SU-DHL-6 (cell line): ENCODE data around the gene SIL1.

Experiments used
- H2AFZ ChIP-seq: fragments of 200-600 bp; sonication (generic); 2 replicates; pipeline ENCODE4 v1.6.1; 2014; ENCODE audit warnings: low read depth, mild to moderate bottlenecking, moderate library complexity, mixed read lengths, antibody characterized with exemption, low read length; ENCODE audit not compliant: severe bottlenecking
- H3F3A ChIP-seq: fragments of 200-600 bp; shearing (Covaris generic); 2 replicates; pipeline ENCODE4 v1.6.0; 2016; ENCODE audit warnings: antibody characterized with exemption, mild to moderate bottlenecking; ENCODE audit not compliant: insufficient read depth
- H3K27ac ChIP-seq: fragments of 200-600 bp; sonication (generic); 2 replicates; pipeline ENCODE4 v1.5.1; 2016; ENCODE audit warnings: low read depth, mild to moderate bottlenecking, low read length, moderate library complexity, mixed read lengths
- H3K27me3 ChIP-seq: fragments of 200-600 bp; sonication (generic), shearing (Covaris generic); 2 replicates; pipeline ENCODE4 v1.6.0; 2014; ENCODE audit warnings: mild to moderate bottlenecking, low read length
- H3K36me3 ChIP-seq: fragments of 200-600 bp; sonication (generic); 2 replicates; pipeline ENCODE4 v1.6.1; 2014; ENCODE audit warnings: mild to moderate bottlenecking, low read length, mixed read lengths
- H3K4me2 ChIP-seq: fragments of 300-600, 200-600 bp; shearing (Covaris generic), sonication (generic); 2 replicates; pipeline ENCODE4 v1.6.0; 2014; ENCODE audit warnings: low read length, low read depth, mild to moderate bottlenecking; ENCODE audit not compliant: poor library complexity, severe bottlenecking
- H3K4me3 ChIP-seq: fragments of 200-600 bp; sonication (generic); 2 replicates; pipeline ENCODE4 v1.5.1; 2014; ENCODE audit warnings: antibody characterized with exemption, low read length, mild to moderate bottlenecking, mixed read lengths; ENCODE audit not compliant: insufficient read depth, poor library complexity, severe bottlenecking
- H3K79me2 ChIP-seq: fragments of 200-600 bp; sonication (generic); 2 replicates; pipeline ENCODE4 v1.6.1; 2014; ENCODE audit warnings: mild to moderate bottlenecking, low read length, moderate library complexity; ENCODE audit not compliant: insufficient read depth
- H3K9ac ChIP-seq: fragments of 200-600 bp; sonication (generic); 2 replicates; pipeline ENCODE4 v1.7.0; 2014; ENCODE audit warnings: mild to moderate bottlenecking, low read length
- H3K9me2 ChIP-seq: fragments of 200-600 bp; sonication (generic); replicated peaks from 2 replicates; pipeline ENCODE4 v1.6.1; 2014; ENCODE audit warnings: low read length; ENCODE audit not compliant: insufficient read depth
- H3K9me3 ChIP-seq: fragments of 200-600 bp; sonication (generic); 2 replicates; pipeline ENCODE4 v1.6.1; 2014; ENCODE audit warnings: low read length, mixed read lengths; ENCODE audit not compliant: insufficient read depth
- H4K20me1 ChIP-seq: fragments of 200-600 bp; sonication (generic); 2 replicates; pipeline ENCODE4 v1.6.1; 2014; ENCODE audit warnings: low read depth, mild to moderate bottlenecking, antibody characterized with exemption, low read length, moderate library complexity, mixed read lengths
- EZH2phosphoT487 ChIP-seq: fragments of 200-600 bp; sonication (generic), shearing (Covaris generic); conservative IDR thresholded peaks from 2 replicates; pipeline ENCODE4 v1.6.1; 2018; ENCODE audit warnings: mild to moderate bottlenecking, antibody characterized with exemption, low read length, moderate library complexity, mixed read lengths
- TF ChIP-seq, protein P1 (sequence below): fragments of 200-600 bp; sonication (generic); IDR thresholded peaks from one replicate; pipeline ENCODE4 v1.5.1; 2017; ENCODE audit warnings: antibody characterized with exemption, mild to moderate bottlenecking, low read length, moderate library complexity; ENCODE audit not compliant: insufficient read depth, poor library complexity, severe bottlenecking

Gene SIL1

DNA sequence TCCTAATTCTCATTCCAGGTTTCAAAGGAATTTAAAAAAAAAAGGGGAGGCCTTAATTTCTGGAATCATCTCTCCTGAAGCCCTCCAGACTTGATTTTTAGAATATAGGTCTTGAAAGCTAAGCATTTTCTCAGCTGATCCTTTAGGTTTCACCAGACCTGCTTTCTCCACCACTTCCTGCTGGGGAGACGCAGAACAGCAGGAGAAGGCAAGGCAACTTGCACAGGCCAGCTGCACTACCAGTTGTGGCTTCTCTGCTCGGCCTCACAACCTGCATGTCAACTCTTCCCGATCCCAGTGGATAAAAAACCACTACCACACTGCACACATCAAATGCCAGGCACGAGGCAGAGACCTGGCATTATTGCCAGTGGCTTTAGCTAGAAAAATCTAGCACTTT, 119.8 kb downstream of the SIL1 start:
- Histone ChIP-seq H3K9me2 (no peaks in the 10 kb centered on the region), H3K9ac (no peak overlapping the region), H3K4me3 (no peak overlapping the region), H3K9me3 (no peaks in the 10 kb centered on the region), H3K36me3 (no peaks in the 10 kb centered on the region), H3F3A (no peaks in the 10 kb centered on the region), H3K79me2 (no peaks in the 10 kb centered on the region), H2AFZ (no peak overlapping the region), H3K4me2 (no peak overlapping the region), H4K20me1 (no peaks in the 10 kb centered on the region), H3K27me3 (no peaks in the 10 kb centered on the region), H3K27ac (no peak overlapping the region)
- no peak for TF ChIP-seq EZH2phosphoT487
- TF ChIP-seq, protein P1, sequence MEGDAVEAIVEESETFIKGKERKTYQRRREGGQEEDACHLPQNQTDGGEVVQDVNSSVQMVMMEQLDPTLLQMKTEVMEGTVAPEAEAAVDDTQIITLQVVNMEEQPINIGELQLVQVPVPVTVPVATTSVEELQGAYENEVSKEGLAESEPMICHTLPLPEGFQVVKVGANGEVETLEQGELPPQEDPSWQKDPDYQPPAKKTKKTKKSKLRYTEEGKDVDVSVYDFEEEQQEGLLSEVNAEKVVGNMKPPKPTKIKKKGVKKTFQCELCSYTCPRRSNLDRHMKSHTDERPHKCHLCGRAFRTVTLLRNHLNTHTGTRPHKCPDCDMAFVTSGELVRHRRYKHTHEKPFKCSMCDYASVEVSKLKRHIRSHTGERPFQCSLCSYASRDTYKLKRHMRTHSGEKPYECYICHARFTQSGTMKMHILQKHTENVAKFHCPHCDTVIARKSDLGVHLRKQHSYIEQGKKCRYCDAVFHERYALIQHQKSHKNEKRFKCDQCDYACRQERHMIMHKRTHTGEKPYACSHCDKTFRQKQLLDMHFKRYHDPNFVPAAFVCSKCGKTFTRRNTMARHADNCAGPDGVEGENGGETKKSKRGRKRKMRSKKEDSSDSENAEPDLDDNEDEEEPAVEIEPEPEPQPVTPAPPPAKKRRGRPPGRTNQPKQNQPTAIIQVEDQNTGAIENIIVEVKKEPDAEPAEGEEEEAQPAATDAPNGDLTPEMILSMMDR: no peak

DNA sequence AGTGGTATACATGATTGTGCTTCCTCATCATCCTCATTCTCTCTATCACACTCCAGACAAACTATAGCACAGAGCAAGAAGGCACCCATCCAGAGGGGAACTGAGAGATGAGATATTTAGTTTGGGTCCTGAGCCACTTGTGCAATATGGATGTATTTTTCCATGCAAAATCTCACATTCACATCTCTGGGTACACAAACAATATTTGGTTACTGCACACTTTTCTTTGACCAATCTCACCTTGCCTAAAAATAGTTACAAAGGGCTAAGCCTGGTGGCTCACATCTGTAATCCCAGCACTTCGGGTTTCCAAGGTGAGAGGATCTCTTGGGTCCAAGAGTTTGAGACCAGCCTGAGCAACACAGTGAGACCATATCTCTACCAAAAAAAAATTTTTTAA, 120.3 kb downstream of the SIL1 start:
- no peak for TF ChIP-seq EZH2phosphoT487
- TF ChIP-seq, protein P1: no peak
- H3K4me2 ChIP-seq: no peak overlapping the region
- H3K79me2 ChIP-seq: no peaks in the 10 kb centered on the region
- H3F3A ChIP-seq: no peaks in the 10 kb centered on the region
- H2AFZ ChIP-seq: no peak overlapping the region
- no peaks in the 10 kb centered on the region for H3K9me3 ChIP-seq
- no peak overlapping the region for H3K9ac ChIP-seq
- H3K27me3 ChIP-seq: no peaks in the 10 kb centered on the region
- no peaks in the 10 kb centered on the region for H3K9me2 ChIP-seq
- no peak overlapping the region for H3K4me3 ChIP-seq
- H3K36me3 ChIP-seq: no peaks in the 10 kb centered on the region
- no peak overlapping the region for H3K27ac ChIP-seq
- H4K20me1 ChIP-seq: no peaks in the 10 kb centered on the region

DNA sequence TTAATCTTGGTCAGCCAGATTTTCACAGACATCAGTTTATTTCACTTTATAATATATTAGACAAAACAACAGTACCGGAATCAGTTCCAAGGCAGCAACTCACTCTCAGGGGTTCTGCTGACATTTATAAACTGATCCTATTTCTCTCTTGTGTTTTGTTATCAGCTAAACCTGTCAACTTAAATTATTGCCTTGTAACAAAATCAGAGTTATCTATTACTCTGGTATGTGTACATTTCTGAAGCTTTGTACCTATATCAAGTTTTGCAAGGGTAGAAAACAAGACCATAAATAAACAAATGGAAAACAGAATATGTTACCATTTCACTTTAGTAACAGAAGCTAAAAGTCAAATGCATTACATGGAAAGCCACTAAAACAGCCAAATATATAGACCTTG, 122.1 kb downstream of the SIL1 start:
- Histone ChIP-seq H3K79me2 (no peaks in the 10 kb centered on the region), H3K27ac (no peak overlapping the region), H3K9ac (no peak overlapping the region), H4K20me1 (no peaks in the 10 kb centered on the region), H3K36me3 (no peaks in the 10 kb centered on the region), H3K4me3 (no peak overlapping the region), H3K27me3 (no peaks in the 10 kb centered on the region), H3K4me2 (no peak overlapping the region), H3K9me3 (no peaks in the 10 kb centered on the region), H3F3A (no peaks in the 10 kb centered on the region), H2AFZ (no peak overlapping the region), H3K9me2 (no peaks in the 10 kb centered on the region)
- no peak for TF ChIP-seq EZH2phosphoT487
- TF ChIP-seq, protein P1: no peak
